Measurements from ENCODE around the gene METTL21A. TPM values are rescaled to one million over a fixed set of nuclear protein-coding genes. Genes with fewer than 3 reads are reported as not detected.

The METTL21A gene
- total RNA-seq, 6 experiments from 2014 or later, result 5.0 to 7.8 (median 7.0) TPM

- no peak for TF ChIP-seq CTCF (IDR thresholded peaks at IDR 0.05)
- Mint-ChIP-seq H3K4me1 (ENCODE audit: low read depth) (peaks cover 12% of the 10 kb centered on the region; the same call in 1 of the 2 replicates), H3K27me3 (ENCODE audit: insufficient read depth) (no peaks in the 10 kb centered on the region), H3K36me3 (ENCODE audit: low read depth) (peaks cover 39% of the 10 kb centered on the region), H3K4me3 (no peak overlapping the region), H3K27ac (no peak overlapping the region; the same call in 1 of the 2 replicates), H3K9me3 (no peaks in the 10 kb centered on the region)
- DNase-seq, result no peak
Measured at GRCh38 chr2:207571370-207571769, 53.8 kb downstream of the METTL21A start.

DNA sequence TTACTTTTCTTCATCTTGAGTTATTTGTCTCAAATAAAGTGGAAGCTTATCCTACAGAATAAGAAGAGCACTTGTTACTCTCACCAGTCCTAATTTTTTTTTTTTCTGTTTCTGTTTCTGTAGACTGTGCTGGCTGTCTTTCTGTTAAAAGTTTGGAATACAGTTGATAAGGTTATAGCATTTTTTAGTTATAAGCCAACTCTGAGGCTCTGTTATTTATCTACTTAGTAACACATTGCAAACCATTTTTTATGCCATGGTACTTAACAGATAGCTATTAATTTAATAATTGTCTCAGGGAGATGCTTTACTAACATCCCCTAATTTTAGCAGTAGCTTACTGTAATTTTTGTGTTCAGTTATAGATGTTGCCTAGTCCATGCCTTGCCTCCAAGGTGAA is 57.5 kb downstream of the METTL21A start:
- Mint-ChIP-seq H3K36me3 (ENCODE audit: low read depth) (peaks cover 31% of the 10 kb centered on the region), H3K4me3 (no peak overlapping the region), H3K27ac (no peak overlapping the region), H3K9me3 (no peaks in the 10 kb centered on the region), H3K27me3 (ENCODE audit: insufficient read depth) (peaks cover 2% of the 10 kb centered on the region; the same call in 1 of the 2 replicates), H3K4me1 (ENCODE audit: low read depth) (peaks cover 20% of the 10 kb centered on the region)
- no peak for TF ChIP-seq CTCF (IDR thresholded peaks at IDR 0.05)
- no peak for DNase-seq

GRCh38 chr2:207565736-207566500 is 59.3 kb downstream of the METTL21A start:
- no peak overlapping the region; the same call in 1 of the 2 replicates for H3K27ac Mint-ChIP-seq

More at GRCh38 chr2:207565736-207566500, 59.3 kb downstream of the METTL21A start:
- no peak overlapping the region for H3K4me3 Mint-ChIP-seq
- H3K36me3 Mint-ChIP-seq (ENCODE audit: low read depth), result peaks cover 37% of the 10 kb centered on the region
- peaks cover 2% of the 10 kb centered on the region; the same call in 1 of the 2 replicates for H3K27me3 Mint-ChIP-seq (ENCODE audit: insufficient read depth)
- peaks cover 25% of the 10 kb centered on the region for H3K4me1 Mint-ChIP-seq (ENCODE audit: low read depth)
- DNase-seq, result no peak
- TF ChIP-seq CTCF (IDR thresholded peaks at IDR 0.05), result no peak
- H3K9me3 Mint-ChIP-seq, result no peaks in the 10 kb centered on the region

Other genes starting within 250 kb of the METTL21A start
- 10 to 100 TPM; 32.9 to 51.8 (median 48.9) TPM for gene CREB1, start 95.4 kb downstream of the METTL21A start, total RNA-seq (2021; fragmentation: NEBNext Ultra II Directional; extraction: Animal tissue kit (Norgen Biotek cat#: 25700))
- gene CCNYL1, start 86.2 kb upstream of the METTL21A start, total RNA-seq (2021; fragmentation: NEBNext Ultra II Directional; extraction: Animal tissue kit (Norgen Biotek cat#: 25700)), result 10 to 100 TPM; 13.3 to 21.7 (median 17.5) TPM
- 1 to 10 TPM in 4 of 6 experiments, under 1 TPM in 2; 0.64 to 1.4 (median 1.2) TPM for gene FZD5, start 144.5 kb upstream of the METTL21A start, total RNA-seq (2021; fragmentation: NEBNext Ultra II Directional; extraction: Animal tissue kit (Norgen Biotek cat#: 25700))

All from HFFc6 (cell line).